Memory B cell (primary cell): ENCODE results near the gene NHS.

Source experiments
- ATAC-seq: fragments of 150-1000 bp; cut with Tn5 transposase; 2 replicates; pipeline ENCODE4 v1.10.0; 2021; ENCODE audit warnings: low read depth, mild to moderate bottlenecking, moderate library complexity
- DNase-seq, 2 donors: peaks; one replicate each; pipeline ENCODE4 v3.0.0; 2022; ENCODE audit warnings: low spot score in 2 of 2
- H3K27ac Mint-ChIP-seq: one replicate; pipeline ENCODE4 v1.8.0; 2022; ENCODE audit warnings: mild to moderate bottlenecking, moderate library complexity, mixed read lengths
- H3K27me3 Mint-ChIP-seq: one replicate; pipeline ENCODE4 v1.8.0; 2022; ENCODE audit warnings: mixed read lengths
- H3K36me3 Mint-ChIP-seq: one replicate; pipeline ENCODE4 v1.8.0; 2022; ENCODE audit warnings: mild to moderate bottlenecking, mixed read lengths
- H3K4me1 Mint-ChIP-seq: one replicate; pipeline ENCODE4 v1.8.0; 2022; ENCODE audit warnings: mixed read lengths
- H3K4me3 Mint-ChIP-seq: one replicate; pipeline ENCODE4 v1.8.0; 2022; ENCODE audit warnings: mild to moderate bottlenecking, moderate library complexity, mixed read lengths
- H3K9me3 Mint-ChIP-seq: one replicate; pipeline ENCODE4 v1.8.0; 2022; ENCODE audit warnings: mixed read lengths

NHS gene

GRCh38 chrX:17591741-17592110 lies 216.7 kb downstream of the NHS start:
- no peak overlapping the region for H3K4me3 Mint-ChIP-seq
- H3K27me3 Mint-ChIP-seq, result peaks cover 4% of the 10 kb centered on the region
- no peak for DNase-seq
- H3K36me3 Mint-ChIP-seq, result no peaks in the 10 kb centered on the region
- H3K9me3 Mint-ChIP-seq, result no peaks in the 10 kb centered on the region
- no peak overlapping the region for H3K27ac Mint-ChIP-seq
- no peak for ATAC-seq
- peaks cover 2% of the 10 kb centered on the region for H3K4me1 Mint-ChIP-seq

- Mint-ChIP-seq H3K27me3 (peaks cover 4% of the 10 kb centered on the region), H3K4me3 (no peak overlapping the region), H3K4me1 (peaks cover 2% of the 10 kb centered on the region), H3K36me3 (no peaks in the 10 kb centered on the region), H3K9me3 (no peaks in the 10 kb centered on the region), H3K27ac (no peak overlapping the region)
- ATAC-seq, result no peak
- no peak for DNase-seq
Measured at GRCh38 chrX:17592117-17592516, 217.1 kb downstream of the NHS start.

GRCh38 chrX:17594693-17595092 lies 219.7 kb downstream of the NHS start:
- Mint-ChIP-seq H3K27ac (no peak overlapping the region), H3K27me3 (peaks cover 4% of the 10 kb centered on the region), H3K36me3 (no peaks in the 10 kb centered on the region), H3K4me1 (peaks cover 2% of the 10 kb centered on the region), H3K9me3 (no peaks in the 10 kb centered on the region), H3K4me3 (no peak overlapping the region)
- DNase-seq (no peak), ATAC-seq (no peak)

- peaks cover 4% of the 10 kb centered on the region for H3K27me3 Mint-ChIP-seq
- ATAC-seq (no peak), DNase-seq (no peak)
- H3K4me1 Mint-ChIP-seq, result peaks cover 2% of the 10 kb centered on the region
- H3K27ac Mint-ChIP-seq, result no peak overlapping the region
- no peaks in the 10 kb centered on the region for H3K9me3 Mint-ChIP-seq
- H3K4me3 Mint-ChIP-seq, result no peak overlapping the region
- no peaks in the 10 kb centered on the region for H3K36me3 Mint-ChIP-seq
Measured at GRCh38 chrX:17595456-17596035, 220.5 kb downstream of the NHS start.

GRCh38 chrX:17596061-17596460 lies 221.1 kb downstream of the NHS start:
- ATAC-seq (no peak), DNase-seq (no peak)
- no peak overlapping the region for H3K4me3 Mint-ChIP-seq
- H3K36me3 Mint-ChIP-seq, result no peaks in the 10 kb centered on the region
- peaks cover 3% of the 10 kb centered on the region for H3K27me3 Mint-ChIP-seq
- H3K4me1 Mint-ChIP-seq, result peaks cover 2% of the 10 kb centered on the region
- H3K27ac Mint-ChIP-seq, result no peak overlapping the region
- H3K9me3 Mint-ChIP-seq, result no peaks in the 10 kb centered on the region

- Mint-ChIP-seq H3K9me3 (no peaks in the 10 kb centered on the region), H3K4me1 (peaks cover 2% of the 10 kb centered on the region)
Measured at GRCh38 chrX:17596546-17597205, 221.7 kb downstream of the NHS start.

GRCh38 chrX:17597327-17597726 lies 222.3 kb downstream of the NHS start:
- no peaks in the 10 kb centered on the region for H3K9me3 Mint-ChIP-seq
- DNase-seq, result no peak
- no peak overlapping the region for H3K27ac Mint-ChIP-seq
- no peaks in the 10 kb centered on the region for H3K36me3 Mint-ChIP-seq
- peaks cover 2% of the 10 kb centered on the region for H3K27me3 Mint-ChIP-seq
- H3K4me1 Mint-ChIP-seq, result peaks cover 2% of the 10 kb centered on the region
- no peak overlapping the region for H3K4me3 Mint-ChIP-seq
- no peak for ATAC-seq

More at GRCh38 chrX:17596546-17597205, 221.7 kb downstream of the NHS start:
- Mint-ChIP-seq H3K27me3 (peaks cover 2% of the 10 kb centered on the region), H3K36me3 (no peaks in the 10 kb centered on the region), H3K4me3 (no peak overlapping the region), H3K27ac (no peak overlapping the region)
- DNase-seq (no peak), ATAC-seq (no peak)

- DNase-seq (no peak), ATAC-seq (no peak)
- Mint-ChIP-seq H3K4me3 (no peak overlapping the region), H3K27ac (no peak overlapping the region), H3K36me3 (no peaks in the 10 kb centered on the region), H3K9me3 (no peaks in the 10 kb centered on the region), H3K27me3 (peaks cover 2% of the 10 kb centered on the region), H3K4me1 (peaks cover 2% of the 10 kb centered on the region)
Measured at GRCh38 chrX:17597836-17598439, 222.9 kb downstream of the NHS start.

GRCh38 chrX:17601441-17602200 lies 226.6 kb downstream of the NHS start:
- DNase-seq (no peak), ATAC-seq (no peak)
- Mint-ChIP-seq H3K4me1 (no peaks in the 10 kb centered on the region), H3K4me3 (no peak overlapping the region), H3K36me3 (no peaks in the 10 kb centered on the region), H3K9me3 (no peaks in the 10 kb centered on the region), H3K27me3 (no peaks in the 10 kb centered on the region), H3K27ac (no peak overlapping the region)

- DNase-seq (no peak), ATAC-seq (no peak)
- H3K27me3 Mint-ChIP-seq, result no peaks in the 10 kb centered on the region
- no peaks in the 10 kb centered on the region for H3K4me1 Mint-ChIP-seq
- H3K36me3 Mint-ChIP-seq, result no peaks in the 10 kb centered on the region
- H3K27ac Mint-ChIP-seq, result no peak overlapping the region
- no peaks in the 10 kb centered on the region for H3K9me3 Mint-ChIP-seq
- H3K4me3 Mint-ChIP-seq, result no peak overlapping the region
Measured at GRCh38 chrX:17602245-17602644, 227.2 kb downstream of the NHS start.

GRCh38 chrX:17603196-17603595 lies 228.2 kb downstream of the NHS start:
- Mint-ChIP-seq H3K9me3 (no peaks in the 10 kb centered on the region), H3K4me3 (no peak overlapping the region), H3K4me1 (no peaks in the 10 kb centered on the region), H3K36me3 (no peaks in the 10 kb centered on the region), H3K27me3 (no peaks in the 10 kb centered on the region), H3K27ac (no peak overlapping the region)
- ATAC-seq (no peak), DNase-seq (no peak)

GRCh38 chrX:17605676-17606075 lies 230.7 kb downstream of the NHS start:
- H3K36me3 Mint-ChIP-seq, result no peaks in the 10 kb centered on the region
- no peaks in the 10 kb centered on the region for H3K9me3 Mint-ChIP-seq
- H3K4me1 Mint-ChIP-seq, result no peaks in the 10 kb centered on the region
- H3K27ac Mint-ChIP-seq, result no peak overlapping the region
- no peaks in the 10 kb centered on the region for H3K27me3 Mint-ChIP-seq
- ATAC-seq (no peak), DNase-seq (no peak)
- H3K4me3 Mint-ChIP-seq, result no peak overlapping the region

- no peak overlapping the region for H3K4me3 Mint-ChIP-seq
- H3K36me3 Mint-ChIP-seq, result no peaks in the 10 kb centered on the region
- H3K4me1 Mint-ChIP-seq, result no peaks in the 10 kb centered on the region
- H3K27me3 Mint-ChIP-seq, result no peaks in the 10 kb centered on the region
- ATAC-seq, result no peak
- no peak overlapping the region for H3K27ac Mint-ChIP-seq
- no peak for DNase-seq
- no peaks in the 10 kb centered on the region for H3K9me3 Mint-ChIP-seq
Measured at GRCh38 chrX:17606231-17606630, 231.2 kb downstream of the NHS start.

GRCh38 chrX:17608888-17609287 lies 233.9 kb downstream of the NHS start:
- Mint-ChIP-seq H3K9me3 (no peaks in the 10 kb centered on the region), H3K36me3 (no peaks in the 10 kb centered on the region), H3K27me3 (no peaks in the 10 kb centered on the region), H3K27ac (no peak overlapping the region), H3K4me3 (no peak overlapping the region), H3K4me1 (no peaks in the 10 kb centered on the region)
- no peak for DNase-seq
- ATAC-seq, result no peak
